GM19035 (cell line): ENCODE results near the gene ID3.

Experiments
- ATAC-seq: cut with Tn5 transposase; IDR thresholded peaks from one replicate; pipeline ENCODE4 v1.9.1; 2021; ENCODE audit not compliant: unreplicated experiment

Gene ID3

DNA sequence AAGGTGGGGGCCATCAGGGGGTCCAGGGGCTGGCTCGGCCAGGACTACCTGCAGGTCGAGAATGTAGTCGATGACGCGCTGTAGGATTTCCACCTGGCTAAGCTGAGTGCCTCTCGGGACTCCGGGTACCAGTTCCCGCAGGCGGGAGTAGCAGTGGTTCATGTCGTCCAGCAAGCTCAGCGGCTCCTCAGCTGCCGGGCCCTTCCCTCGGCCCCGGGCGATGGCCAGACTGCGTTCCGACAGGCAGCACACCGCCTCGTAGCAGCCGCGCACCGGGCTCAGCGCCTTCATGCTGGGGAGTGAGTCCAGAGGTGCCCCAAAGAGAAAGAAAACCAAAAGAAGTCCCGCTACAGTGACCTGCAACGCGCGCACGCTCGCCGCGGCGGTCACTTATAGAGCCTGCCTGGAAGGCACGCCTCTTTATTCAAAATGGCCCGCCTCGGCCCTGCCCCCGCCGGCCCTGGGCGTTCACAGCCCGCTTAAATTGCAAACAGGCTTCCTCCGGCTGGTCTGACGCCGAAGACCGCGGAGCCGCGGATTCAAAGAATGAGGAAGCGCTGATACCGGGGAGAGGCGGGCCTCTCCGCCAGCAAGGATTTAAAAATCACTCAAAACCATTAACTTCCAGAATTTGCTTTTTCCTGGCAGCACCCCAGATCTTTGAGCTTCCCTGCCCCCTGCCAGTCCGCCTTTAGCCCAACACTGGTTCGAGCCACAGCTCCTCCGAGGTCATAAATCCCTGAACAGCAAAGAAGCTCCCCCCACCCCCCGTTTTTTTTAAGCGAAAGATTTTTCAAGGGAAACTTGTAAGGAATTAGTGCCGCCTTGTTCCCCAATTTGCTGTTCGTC is at the start of gene ID3:
Gene ID3, minus strand, starts transcription at position 366 of the 849 bp plus-strand sequence. Its CDS starts 75 bp downstream, at position 291.
- ATAC-seq, result peak; percentile 61

DNA sequence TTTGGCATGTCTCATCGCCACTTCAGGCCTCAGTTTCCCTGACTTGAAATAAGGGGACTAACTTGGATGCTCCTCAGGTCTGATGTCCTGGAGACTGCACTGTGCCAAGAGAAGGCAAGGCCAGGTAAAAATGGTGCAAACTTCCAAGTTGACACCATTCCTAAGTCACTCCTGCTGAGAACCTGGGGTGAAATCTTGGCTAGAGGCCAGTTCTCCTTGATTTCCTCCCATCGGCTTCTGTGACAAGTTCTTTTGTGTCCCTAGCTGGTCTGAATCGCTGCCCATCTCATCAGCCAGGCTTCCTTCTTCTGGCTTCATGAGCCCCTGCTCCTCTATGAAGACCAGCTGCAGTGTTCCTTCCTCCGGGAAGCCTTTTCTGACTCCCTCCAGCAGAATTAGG is 48.6 kb upstream of the ID3 start:
- ATAC-seq, result no peak

GRCh38 chr1:23601968-23602876 is 42.9 kb upstream of the ID3 start:
- no peak for ATAC-seq

GRCh38 chr1:23601135-23601967 is 42.0 kb upstream of the ID3 start:
- no peak for ATAC-seq

- no peak for ATAC-seq
Measured at GRCh38 chr1:23600283-23600682, 41.0 kb upstream of the ID3 start.

- ATAC-seq, result no peak
Measured at GRCh38 chr1:23599125-23599524, 39.8 kb upstream of the ID3 start.

- no peak for ATAC-seq
Measured at GRCh38 chr1:23598424-23598823, 39.1 kb upstream of the ID3 start.

DNA sequence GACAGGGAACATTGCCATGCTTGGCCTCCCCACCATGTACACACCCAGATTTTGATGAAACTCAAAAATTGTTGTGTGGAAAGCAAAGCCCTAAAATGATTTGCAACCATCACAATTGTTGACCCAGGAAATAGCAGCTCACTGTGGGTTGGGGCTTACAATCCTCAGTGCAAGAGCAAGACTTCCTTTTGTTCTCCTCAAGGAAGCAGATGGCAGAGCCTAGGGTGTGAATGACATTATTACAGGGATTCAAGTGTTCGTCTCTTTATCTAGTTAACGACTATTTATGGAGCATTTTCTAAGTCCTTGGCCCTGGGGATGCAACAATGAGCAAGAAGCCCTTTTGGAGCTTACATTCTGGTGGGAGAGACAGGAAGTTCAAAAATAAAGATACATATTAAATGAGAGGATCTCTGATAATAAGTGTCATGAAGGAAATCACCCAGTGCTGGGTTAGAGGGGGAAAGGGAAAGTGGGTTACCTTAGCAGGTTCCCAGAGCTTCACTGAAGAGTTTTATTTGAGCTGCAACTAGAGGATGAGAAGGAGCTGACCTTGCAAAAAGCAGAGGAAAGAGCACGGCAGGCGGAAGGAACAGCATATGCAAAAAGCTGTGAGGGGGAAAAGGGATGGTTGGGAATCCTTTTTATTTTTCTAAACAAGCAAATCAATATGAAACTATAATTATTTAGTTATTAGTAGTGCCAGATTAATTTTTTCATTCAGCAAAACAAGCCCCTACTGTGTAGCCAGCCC is 38.5 kb upstream of the ID3 start:
- no peak for ATAC-seq

DNA sequence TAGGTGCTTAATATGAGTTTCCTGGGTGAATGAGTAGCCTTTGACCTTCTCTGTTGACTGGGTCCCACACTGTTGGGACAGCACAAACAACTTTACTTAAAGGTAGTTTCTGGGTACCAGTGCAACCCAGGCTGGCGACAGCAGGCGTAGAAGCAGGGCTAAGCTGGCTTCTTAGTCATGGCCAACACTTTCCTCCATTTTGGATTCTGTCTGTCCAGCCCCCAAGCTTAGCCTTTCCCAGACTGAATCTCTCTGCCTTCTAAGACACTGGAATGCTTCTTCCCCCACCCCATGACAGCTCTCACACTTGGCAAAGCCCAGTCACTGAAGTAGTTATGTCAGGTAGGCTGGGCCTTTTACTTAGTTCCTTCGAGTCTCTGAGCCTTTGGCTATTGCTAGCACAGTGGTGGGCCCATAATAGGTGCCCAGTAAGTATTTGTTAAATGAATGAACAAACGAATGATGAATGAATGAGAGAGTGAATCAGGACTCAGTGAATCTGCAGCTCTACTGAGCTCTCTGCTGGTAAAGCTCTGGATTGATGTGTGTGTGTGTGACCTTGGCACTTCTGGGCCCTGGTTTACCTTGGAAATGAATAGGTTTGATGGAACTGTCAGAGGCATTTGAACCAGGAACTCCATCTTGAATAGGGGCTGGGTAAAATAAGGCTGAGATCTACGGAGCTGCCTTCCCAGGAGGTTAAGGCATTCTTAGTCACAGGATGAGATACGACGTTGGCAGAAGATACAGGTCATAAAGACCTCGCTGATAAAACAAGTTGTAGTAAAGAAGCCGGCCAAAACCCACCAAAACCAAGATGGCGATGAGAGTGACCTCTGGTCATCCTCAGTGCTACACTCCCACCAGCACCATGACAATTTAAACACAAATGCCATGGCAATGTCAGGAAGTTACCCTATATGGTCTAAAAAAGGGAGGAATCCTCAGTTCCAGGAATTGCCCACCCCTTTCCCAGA is 37.4 kb upstream of the ID3 start:
- ATAC-seq, result no peak

DNA sequence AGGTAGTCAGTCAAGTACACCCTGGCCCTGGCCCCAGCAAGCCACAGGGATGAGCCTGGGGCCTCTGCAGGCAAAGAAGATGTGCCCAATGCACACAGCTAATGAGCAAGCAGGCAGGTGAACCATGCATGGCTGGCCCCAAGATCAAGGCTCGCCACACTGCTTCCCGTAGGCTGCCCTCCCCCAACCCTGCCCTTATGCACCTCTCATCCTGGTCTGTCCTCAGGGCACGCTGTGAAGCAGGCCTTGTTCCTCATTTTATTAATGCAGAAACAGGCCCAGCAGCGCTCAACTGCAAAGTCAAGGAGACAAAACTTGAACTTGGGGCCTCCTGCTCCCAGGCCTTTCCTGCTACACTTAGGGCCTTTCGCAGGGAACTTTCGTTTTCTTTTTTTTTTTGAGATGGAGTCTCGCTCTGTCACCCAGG is 35.6 kb upstream of the ID3 start:
- no peak for ATAC-seq

DNA sequence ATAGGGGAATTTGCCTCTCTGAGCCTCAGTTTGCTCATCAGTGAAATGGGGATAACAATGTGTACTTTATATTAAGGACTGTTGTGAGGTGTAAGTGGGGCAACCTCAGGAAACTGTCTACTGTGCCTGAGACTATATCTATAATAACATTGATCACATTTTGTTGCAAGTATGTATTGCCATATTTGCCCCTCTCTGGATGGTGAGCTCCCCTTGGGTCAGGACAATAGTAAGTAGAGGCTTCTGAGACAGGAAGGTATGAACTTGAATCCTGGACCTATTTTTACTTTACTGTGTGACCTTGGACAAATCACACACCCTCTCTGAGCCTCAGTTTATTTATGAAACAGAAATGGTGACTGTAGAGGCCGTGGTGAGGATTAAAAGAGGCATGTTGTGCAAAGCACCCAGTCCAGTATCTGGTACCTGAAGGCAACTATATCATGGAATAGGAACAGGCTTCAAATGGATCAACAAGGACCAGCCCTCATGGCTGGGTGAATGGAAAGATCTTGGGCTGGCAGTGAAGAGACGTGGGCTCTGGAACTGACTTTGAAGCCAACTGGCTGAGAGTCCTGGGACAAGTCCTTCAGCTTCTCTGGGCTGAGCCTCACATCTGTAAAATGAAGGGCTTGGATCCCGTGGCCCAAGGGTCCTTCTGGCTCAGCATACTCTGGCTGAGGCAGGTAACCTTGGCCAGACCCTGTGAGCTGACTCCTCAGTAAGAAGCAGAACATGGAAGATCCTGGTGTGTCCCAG is 35.0 kb upstream of the ID3 start:
- ATAC-seq, result no peak

DNA sequence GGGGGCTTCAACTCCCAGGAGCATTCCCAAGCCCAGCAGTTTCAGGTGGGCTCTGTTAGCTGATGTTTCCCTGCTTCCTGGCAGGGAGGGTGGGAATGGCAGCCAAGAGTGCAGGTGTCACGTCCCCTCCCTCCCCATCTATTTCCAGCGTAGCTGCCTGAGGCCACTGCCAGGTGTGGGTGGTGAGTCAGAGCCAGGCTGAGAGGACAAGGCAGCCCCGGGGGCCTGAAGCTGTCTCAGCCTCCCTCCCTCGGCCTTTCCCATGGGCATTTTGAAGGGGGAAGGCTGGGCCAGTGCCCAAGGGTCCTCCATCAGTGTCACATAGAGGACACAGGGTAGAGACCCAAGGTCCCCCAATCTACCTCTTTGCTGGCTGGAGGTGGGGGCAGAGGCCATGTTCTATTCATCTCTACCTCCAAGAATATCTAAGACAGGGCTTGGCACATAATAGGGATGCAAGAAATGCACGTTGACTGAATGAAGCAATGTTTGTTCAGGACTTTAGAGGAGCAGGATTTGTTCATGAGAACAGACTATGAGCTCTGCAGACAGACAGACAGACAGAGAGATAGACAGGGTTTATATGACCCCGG is 34.4 kb upstream of the ID3 start:
- no peak for ATAC-seq

DNA sequence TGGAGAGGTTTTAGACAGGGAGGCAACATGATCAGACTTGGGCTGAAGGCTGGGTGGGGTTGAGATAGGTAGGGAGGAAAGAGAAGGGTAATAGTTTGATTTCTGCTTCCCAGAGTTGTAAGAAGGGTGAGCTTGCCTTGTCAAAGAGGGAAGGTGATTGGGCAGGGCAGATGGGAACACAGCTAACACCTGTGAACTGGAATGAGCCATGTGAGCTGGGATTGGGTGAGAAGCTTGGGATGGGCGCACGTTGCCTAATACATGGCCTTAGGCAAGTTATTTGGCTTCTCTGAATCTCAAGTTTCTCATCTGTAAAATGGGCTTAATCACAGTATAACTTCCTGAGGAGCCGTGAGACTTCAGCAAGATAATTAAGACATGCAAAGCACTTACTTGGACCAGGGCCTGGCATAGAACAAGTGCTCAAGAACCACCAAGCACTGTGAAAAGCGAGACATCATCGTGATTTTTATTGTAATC is 33.8 kb upstream of the ID3 start:
- ATAC-seq, result no peak

- no peak for ATAC-seq
Measured at GRCh38 chr1:23592209-23592892, 33.0 kb upstream of the ID3 start.

DNA sequence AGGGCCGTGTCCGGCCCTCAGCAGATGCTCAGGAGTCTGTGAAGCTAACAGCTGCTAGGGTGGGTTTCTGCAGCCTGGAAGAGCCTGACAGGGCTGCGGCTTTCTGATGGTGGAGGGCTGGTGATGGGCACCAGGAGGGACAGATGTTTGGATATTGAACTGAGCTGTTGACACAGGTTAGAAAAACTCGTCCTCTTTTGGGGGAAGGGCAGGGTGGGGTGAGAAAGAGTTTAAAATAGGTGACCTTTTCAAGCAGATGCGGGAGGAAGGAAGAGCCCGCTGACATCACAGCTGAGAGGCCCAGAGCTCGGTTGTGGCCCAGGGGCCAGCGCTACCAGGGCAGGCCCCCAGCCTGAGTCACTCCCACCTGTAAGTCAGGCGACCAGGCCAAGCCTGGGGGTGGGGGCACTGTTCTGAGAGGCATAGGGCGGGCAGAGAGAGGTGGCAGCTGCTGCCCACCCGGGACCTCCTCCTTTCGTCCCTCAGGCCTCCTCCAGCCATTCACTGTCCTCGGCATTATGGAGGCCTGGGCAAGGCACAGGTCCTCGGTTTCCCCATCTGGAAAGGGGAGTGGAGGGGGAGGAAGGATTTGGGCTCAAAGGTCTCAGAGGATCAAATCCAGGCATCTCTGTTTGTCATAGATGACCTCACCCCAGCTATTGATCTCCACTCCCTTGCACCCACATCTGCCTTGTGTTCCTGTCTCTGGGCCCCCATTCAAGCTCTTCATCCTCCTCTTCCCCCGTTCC is 32.3 kb upstream of the ID3 start:
- ATAC-seq, result peak; percentile 52

- ATAC-seq, result no peak
Measured at GRCh38 chr1:23590058-23590783, 30.9 kb upstream of the ID3 start.
